HG02840 (cell line): Measurements from ENCODE around the gene NUP88.

Experiments used
- ATAC-seq: cut with Tn5 transposase; IDR thresholded peaks from one replicate; pipeline ENCODE4 v1.9.1; 2021; ENCODE audit warnings: mild to moderate bottlenecking, moderate library complexity, moderate number of reproducible peaks; ENCODE audit not compliant: unreplicated experiment, low FRiP score

NUP88 gene

GRCh38 chr17:5361426-5361825, 58.0 kb downstream of the NUP88 start:
- no peak for ATAC-seq

- ATAC-seq = no peak
Measured at GRCh38 chr17:5355421-5356129, 63.9 kb downstream of the NUP88 start.

- ATAC-seq = no peak
Measured at GRCh38 chr17:5354886-5355415, 64.5 kb downstream of the NUP88 start.

DNA sequence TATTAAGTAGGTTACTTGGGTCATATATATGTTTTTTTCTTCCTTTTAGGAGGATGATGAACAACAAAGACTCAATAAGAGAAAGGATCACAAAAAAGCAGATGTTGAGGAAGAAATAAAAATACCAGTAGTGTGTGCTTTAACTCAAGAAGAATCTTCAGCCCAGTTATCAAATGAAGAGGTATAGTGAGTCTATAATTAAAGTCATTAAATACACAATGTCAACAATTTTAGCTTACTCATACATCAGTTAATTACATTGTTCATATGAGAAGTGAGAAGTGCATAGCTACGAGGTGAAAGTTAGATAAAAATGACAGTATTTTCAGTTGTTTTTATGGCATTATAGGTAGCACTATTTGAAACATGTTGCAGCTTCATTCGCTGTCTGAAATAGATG, 65.2 kb downstream of the NUP88 start:
- ATAC-seq = no peak

DNA sequence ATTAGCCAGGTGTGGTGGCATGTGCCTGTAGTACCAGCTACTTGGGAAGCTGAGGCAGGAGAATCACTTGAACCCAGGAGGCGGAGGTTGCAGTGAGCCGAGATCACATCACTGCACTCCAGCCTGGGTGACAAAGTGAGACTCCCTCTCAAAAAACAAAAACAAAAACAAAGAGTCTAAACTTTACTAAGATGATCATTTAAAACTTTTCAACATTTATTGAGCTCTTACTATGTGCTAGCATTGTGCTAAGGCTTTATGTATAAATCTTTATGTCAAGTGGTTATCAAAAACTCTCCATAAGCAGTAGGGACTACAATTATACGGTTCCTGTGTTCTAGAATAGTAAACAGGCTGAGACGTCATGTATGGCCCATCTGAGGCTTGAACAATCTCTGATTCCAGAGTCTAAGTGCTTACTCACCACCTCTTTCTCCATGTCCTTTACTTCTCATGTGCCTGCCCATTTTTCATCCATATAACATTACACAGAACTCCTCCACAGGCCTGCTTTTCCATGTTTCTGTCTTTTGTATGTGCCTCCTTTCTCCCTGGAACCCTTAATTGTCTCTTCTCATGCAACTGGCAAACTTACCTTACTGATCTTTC, 66.7 kb downstream of the NUP88 start:
- no peak for ATAC-seq

DNA sequence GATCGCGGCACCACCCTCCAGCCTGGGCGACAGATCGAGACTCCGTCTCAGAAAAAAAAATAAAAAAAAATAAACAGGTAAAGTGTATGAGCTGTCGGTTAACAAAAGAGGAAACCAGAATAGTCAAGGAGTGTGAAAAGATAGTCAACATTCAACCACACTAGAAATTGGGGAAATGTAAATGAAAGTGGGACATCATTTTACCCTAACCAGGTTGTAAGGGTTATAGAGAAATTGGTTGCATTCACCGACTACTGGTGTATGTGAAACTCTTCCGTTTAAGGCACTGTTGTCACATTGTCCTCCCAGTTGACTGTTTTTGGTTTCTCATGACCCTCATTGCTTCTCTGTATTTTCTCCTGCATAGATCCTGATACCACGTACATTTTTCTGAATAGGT, 74.5 kb downstream of the NUP88 start:
- no peak for ATAC-seq
